ENCODE measurements around the gene FBP1. TPM values are rescaled to one million over a fixed set of nuclear protein-coding genes. Genes with fewer than 3 reads are reported as not detected.
"Not testable (repeated sequence)": the region's sequence is repeated elsewhere in the genome, so short reads cannot be mapped to it uniquely, and the experiment has no call there.

The FBP1 gene
- total and polyA plus RNA-seq, 7 experiments from 2014 or later, result 0.15 to 26.1 (median 10.8) TPM

- ChIA-PET CTCF (no interaction called here), POLR2A (no interaction called here)
- Histone ChIP-seq H3K27me3 (ENCODE audit: control insufficient read depth in 2 of 2, insufficient read depth in 2 of 2, low read length in 2 of 2) (no peaks in the 10 kb centered on the region), H3K4me3 (ENCODE audit: low read length) (no peak overlapping the region), H3K27ac (ENCODE audit: low read depth, low read length) (no peak overlapping the region), H3K4me1 (ENCODE audit: control insufficient read depth in 2 of 2, insufficient read depth in 2 of 2, low read length in 2 of 2) (no peaks in the 10 kb centered on the region), H3K36me3 (ENCODE audit: control insufficient read depth in 2 of 3, insufficient read depth in 3 of 3, low read length in 3 of 3) (no peaks in the 10 kb centered on the region), H3K9me3 (ENCODE audit: control insufficient read depth in 2 of 3, low read length in 3 of 3) (no peaks in the 10 kb centered on the region)
- H3K4me3 Mint-ChIP-seq, result no peak overlapping the region
- intact Hi-C loops (cut with micrococcal nuclease), result no loop called here
- peaks cover 0 to 3% (median 0%) of the 10 kb centered on the region in 11 donors for H3K9me3 Mint-ChIP-seq
- no peaks in the 10 kb centered on the region for H3K4me1 Mint-ChIP-seq
- no peak overlapping the region for H3K27ac Mint-ChIP-seq
- DNase-seq (no peak), ATAC-seq (no peak)
- H3K36me3 Mint-ChIP-seq, result no peaks in the 10 kb centered on the region
- H3K27me3 Mint-ChIP-seq, result peaks cover 0 to 13% (median 4%) of the 10 kb centered on the region in 5 donors
Observed at GRCh38 chr9:94566550-94566949, 72.8 kb downstream of the FBP1 start.

- H3K4me1 Mint-ChIP-seq; H3K4me1 ChIP-seq (ENCODE audit: control insufficient read depth in 2 of 2, insufficient read depth in 2 of 2, low read length in 2 of 2); H3K27ac ChIP-seq (ENCODE audit: low read depth, low read length); H3K27ac Mint-ChIP-seq; CTCF ChIA-PET; H3K9me3 Mint-ChIP-seq; H3K4me3 Mint-ChIP-seq; H3K36me3 ChIP-seq (ENCODE audit: control insufficient read depth in 2 of 3, insufficient read depth in 3 of 3, low read length in 3 of 3); ATAC-seq; H3K9me3 ChIP-seq (ENCODE audit: control insufficient read depth in 2 of 3, low read length in 3 of 3); H3K36me3 Mint-ChIP-seq; POLR2A ChIA-PET; H3K27me3 ChIP-seq (ENCODE audit: control insufficient read depth in 2 of 2, insufficient read depth in 2 of 2, low read length in 2 of 2); DNase-seq; intact Hi-C loops (cut with micrococcal nuclease); H3K4me3 ChIP-seq (ENCODE audit: low read length): not testable (repeated sequence)
- H3K27me3 Mint-ChIP-seq, result peaks cover 0 to 17% (median 4%) of the 10 kb centered on the region in 5 donors
Observed at GRCh38 chr9:94564279-94564678, 75.0 kb downstream of the FBP1 start.

GRCh38 chr9:94563548-94563947 lies 75.8 kb downstream of the FBP1 start:
- Mint-ChIP-seq H3K27me3 (peaks cover 0 to 17% (median 4%) of the 10 kb centered on the region in 5 donors), H3K4me1 (no peaks in the 10 kb centered on the region), H3K27ac (no peak overlapping the region), H3K36me3 (no peaks in the 10 kb centered on the region), H3K4me3 (no peak overlapping the region), H3K9me3 (peaks cover 0 to 3% (median 0%) of the 10 kb centered on the region in 11 donors)
- Histone ChIP-seq H3K9me3 (ENCODE audit: control insufficient read depth in 2 of 3, low read length in 3 of 3) (no peaks in the 10 kb centered on the region), H3K27me3 (ENCODE audit: control insufficient read depth in 2 of 2, insufficient read depth in 2 of 2, low read length in 2 of 2) (no peaks in the 10 kb centered on the region), H3K27ac (ENCODE audit: low read depth, low read length) (no peak overlapping the region), H3K36me3 (ENCODE audit: control insufficient read depth in 2 of 3, insufficient read depth in 3 of 3, low read length in 3 of 3) (no peaks in the 10 kb centered on the region), H3K4me3 (ENCODE audit: low read length) (no peak overlapping the region), H3K4me1 (ENCODE audit: control insufficient read depth in 2 of 2, insufficient read depth in 2 of 2, low read length in 2 of 2) (no peaks in the 10 kb centered on the region)
- no peak for ATAC-seq
- intact Hi-C loops (cut with micrococcal nuclease), result no loop called here
- ChIA-PET CTCF (no interaction called here), POLR2A (no interaction called here)
- no peak for DNase-seq

GRCh38 chr9:94560237-94560636 lies 79.1 kb downstream of the FBP1 start:
- intact Hi-C loops (cut with micrococcal nuclease), result no loop called here
- H3K4me1 ChIP-seq (ENCODE audit: control insufficient read depth in 2 of 2, insufficient read depth in 2 of 2, low read length in 2 of 2), result no peaks in the 10 kb centered on the region
- H3K4me3 ChIP-seq (ENCODE audit: low read length), result no peak overlapping the region
- no peak overlapping the region for H3K27ac ChIP-seq (ENCODE audit: low read depth, low read length)
- no peak for ATAC-seq
- no peak overlapping the region for H3K4me3 Mint-ChIP-seq
- H3K27me3 Mint-ChIP-seq, result peaks cover 0 to 17% (median 13%) of the 10 kb centered on the region in 5 donors
- no peak overlapping the region for H3K27ac Mint-ChIP-seq
- no peak for DNase-seq
- POLR2A ChIA-PET, result no interaction called here
- H3K4me1 Mint-ChIP-seq, result no peaks in the 10 kb centered on the region
- CTCF ChIA-PET, result no interaction called here
- H3K36me3 ChIP-seq (ENCODE audit: control insufficient read depth in 2 of 3, insufficient read depth in 3 of 3, low read length in 3 of 3), result no peaks in the 10 kb centered on the region
- H3K36me3 Mint-ChIP-seq, result no peaks in the 10 kb centered on the region
- no peaks in the 10 kb centered on the region for H3K9me3 ChIP-seq (ENCODE audit: control insufficient read depth in 2 of 3, low read length in 3 of 3)
- H3K27me3 ChIP-seq (ENCODE audit: control insufficient read depth in 2 of 2, insufficient read depth in 2 of 2, low read length in 2 of 2), result no peaks in the 10 kb centered on the region
- peaks cover 0 to 3% (median 0%) of the 10 kb centered on the region in 11 donors for H3K9me3 Mint-ChIP-seq

- no peaks in the 10 kb centered on the region for H3K9me3 ChIP-seq (ENCODE audit: control insufficient read depth in 2 of 3, low read length in 3 of 3)
- H3K4me3 ChIP-seq (ENCODE audit: low read length), result no peak overlapping the region
- no peaks in the 10 kb centered on the region for H3K4me1 Mint-ChIP-seq
- no peak overlapping the region for H3K4me3 Mint-ChIP-seq
- H3K27me3 ChIP-seq (ENCODE audit: control insufficient read depth in 2 of 2, insufficient read depth in 2 of 2, low read length in 2 of 2), result no peaks in the 10 kb centered on the region
- POLR2A ChIA-PET, result no interaction called here
- no peaks in the 10 kb centered on the region for H3K36me3 ChIP-seq (ENCODE audit: control insufficient read depth in 2 of 3, insufficient read depth in 3 of 3, low read length in 3 of 3)
- H3K27ac Mint-ChIP-seq, result no peak overlapping the region
- DNase-seq (no peak), ATAC-seq (no peak)
- no peak overlapping the region for H3K27ac ChIP-seq (ENCODE audit: low read depth, low read length)
- peaks cover 0 to 3% (median 0%) of the 10 kb centered on the region in 11 donors for H3K9me3 Mint-ChIP-seq
- CTCF ChIA-PET, result no interaction called here
- H3K4me1 ChIP-seq (ENCODE audit: control insufficient read depth in 2 of 2, insufficient read depth in 2 of 2, low read length in 2 of 2), result no peaks in the 10 kb centered on the region
- peaks cover 0 to 15% (median 2%) of the 10 kb centered on the region in 5 donors for H3K27me3 Mint-ChIP-seq
- no peaks in the 10 kb centered on the region for H3K36me3 Mint-ChIP-seq
- intact Hi-C loops (cut with micrococcal nuclease), result no loop called here
Observed at GRCh38 chr9:94557376-94557775, 81.9 kb downstream of the FBP1 start.

- no peak within 1 kb of the TSS for H3K27ac ChIP-seq (ENCODE audit: low read depth, low read length)
- H3K9me3 ChIP-seq (ENCODE audit: control insufficient read depth in 2 of 3, low read length in 3 of 3), result no peaks in the 10 kb centered on the region
- no peaks in the 10 kb centered on the region for H3K36me3 ChIP-seq (ENCODE audit: control insufficient read depth in 2 of 3, insufficient read depth in 3 of 3, low read length in 3 of 3)
- DNase-seq, result peak in 3 of 9 donors; percentile 3 to 15 (median 7)
- H3K36me3 Mint-ChIP-seq, result no peaks in the 10 kb centered on the region
- no peak within 1 kb of the TSS for H3K4me3 ChIP-seq (ENCODE audit: low read length)
- CTCF ChIA-PET, result no interaction called here
- H3K27ac Mint-ChIP-seq, result no peak within 1 kb of the TSS
- peaks cover 0 to 29% (median 0%) of the 10 kb centered on the region in 5 donors for H3K27me3 Mint-ChIP-seq
- no peak within 1 kb of the TSS for H3K4me3 Mint-ChIP-seq
- POLR2A ChIA-PET, result no interaction called here
- H3K4me1 Mint-ChIP-seq, result no peaks in the 10 kb centered on the region
- H3K27me3 ChIP-seq (ENCODE audit: control insufficient read depth in 2 of 2, insufficient read depth in 2 of 2, low read length in 2 of 2), result no peaks in the 10 kb centered on the region
- no peaks in the 10 kb centered on the region for H3K4me1 ChIP-seq (ENCODE audit: control insufficient read depth in 2 of 2, insufficient read depth in 2 of 2, low read length in 2 of 2)
- ATAC-seq, result peak; percentile 65
- H3K9me3 Mint-ChIP-seq, result peaks cover 0 to 3% (median 0%) of the 10 kb centered on the region in 11 donors
- intact Hi-C loops (cut with micrococcal nuclease), result loop anchor here in 1 of 2 donors (5.0 kb wide), 1 partner anchor 48 kb away; no protein-coding TSS in a partner anchor
Observed at GRCh38 chr9:94554439-94555331, 84.6 kb downstream of the FBP1 start, which contains the start of gene PCAT7. PCAT7 (plus strand) TSS chr9:94555083.

GRCh38 chr9:94554078-94554438 lies 85.3 kb downstream of the FBP1 start:
- no peak overlapping the region for H3K4me3 ChIP-seq (ENCODE audit: low read length)
- no peak overlapping the region for H3K27ac ChIP-seq (ENCODE audit: low read depth, low read length)
- intact Hi-C loops (cut with micrococcal nuclease), result loop anchor here in 1 of 2 donors (5.0 kb wide), 1 partner anchor 48 kb away; no protein-coding TSS in a partner anchor
- no peaks in the 10 kb centered on the region for H3K4me1 ChIP-seq (ENCODE audit: control insufficient read depth in 2 of 2, insufficient read depth in 2 of 2, low read length in 2 of 2)
- Mint-ChIP-seq H3K27ac (no peak overlapping the region), H3K27me3 (peaks cover 0 to 34% (median 4%) of the 10 kb centered on the region in 5 donors), H3K4me1 (no peaks in the 10 kb centered on the region), H3K9me3 (peaks cover 0 to 3% (median 0%) of the 10 kb centered on the region in 11 donors), H3K4me3 (no peak overlapping the region), H3K36me3 (no peaks in the 10 kb centered on the region)
- no peaks in the 10 kb centered on the region for H3K36me3 ChIP-seq (ENCODE audit: control insufficient read depth in 2 of 3, insufficient read depth in 3 of 3, low read length in 3 of 3)
- DNase-seq (no peak), ATAC-seq (peak; percentile 29)
- no peaks in the 10 kb centered on the region for H3K27me3 ChIP-seq (ENCODE audit: control insufficient read depth in 2 of 2, insufficient read depth in 2 of 2, low read length in 2 of 2)
- ChIA-PET CTCF (no interaction called here), POLR2A (no interaction called here)
- no peaks in the 10 kb centered on the region for H3K9me3 ChIP-seq (ENCODE audit: control insufficient read depth in 2 of 3, low read length in 3 of 3)
